Mononuclear cell (primary cell): Measurements from ENCODE around the gene ESX1. TPM values are rescaled to one million over a fixed set of nuclear protein-coding genes. Genes with fewer than 3 reads are reported as not detected.

ENCODE experiments used
- H3K27me3 ChIP-seq: 2 replicates; pipeline ENCODE4 v1.6.0; 2011; ENCODE audit warnings: low read length, control low read depth; ENCODE audit not compliant: insufficient read depth
- H3K4me1 ChIP-seq: 2 replicates; pipeline ENCODE4 v1.5.1; 2011; ENCODE audit warnings: mild to moderate bottlenecking, low read length, control low read depth; ENCODE audit not compliant: insufficient read depth
- H3K4me3 ChIP-seq: 2 replicates; pipeline ENCODE4 v1.5.1; 2011; ENCODE audit warnings: mild to moderate bottlenecking, low read length, moderate library complexity
- H3K9me3 ChIP-seq: 2 replicates; pipeline ENCODE4 v1.5.1; 2011; ENCODE audit warnings: low read depth, mild to moderate bottlenecking, control low read depth, low read length
- total RNA-seq: library from RNA; depleted of rRNA; stranded (reverse); fragments of >200 nt; gene quantifications from one replicate; pipeline ENCODE4 v1.2.3, GENCODE V29; 2012

ESX1 gene
- total RNA-seq, 1 donor, result not detected

DNA sequence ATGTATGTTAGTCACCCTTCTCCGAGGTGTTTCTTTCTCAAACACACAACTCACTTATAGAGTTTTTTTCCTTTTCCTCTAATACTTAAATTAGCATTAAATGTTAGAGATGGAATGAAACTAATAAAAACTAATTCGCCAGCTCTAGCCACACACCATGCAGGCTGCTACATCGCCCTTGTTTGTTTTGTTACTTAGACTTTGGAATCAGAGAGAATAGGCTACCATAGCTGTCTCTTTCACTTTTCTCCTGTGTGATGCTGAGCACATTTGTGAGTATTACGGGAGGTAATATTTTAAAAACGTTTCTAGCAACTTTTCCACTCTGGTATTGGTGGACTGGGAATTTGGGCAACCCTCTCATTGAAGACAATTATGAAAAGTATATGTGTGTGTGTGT is 43.5 kb downstream of the ESX1 start:
- H3K27me3 ChIP-seq, result no peaks in the 10 kb centered on the region
- no peaks in the 10 kb centered on the region for H3K4me1 ChIP-seq
- no peak overlapping the region for H3K4me3 ChIP-seq
- H3K9me3 ChIP-seq, result no peaks in the 10 kb centered on the region

DNA sequence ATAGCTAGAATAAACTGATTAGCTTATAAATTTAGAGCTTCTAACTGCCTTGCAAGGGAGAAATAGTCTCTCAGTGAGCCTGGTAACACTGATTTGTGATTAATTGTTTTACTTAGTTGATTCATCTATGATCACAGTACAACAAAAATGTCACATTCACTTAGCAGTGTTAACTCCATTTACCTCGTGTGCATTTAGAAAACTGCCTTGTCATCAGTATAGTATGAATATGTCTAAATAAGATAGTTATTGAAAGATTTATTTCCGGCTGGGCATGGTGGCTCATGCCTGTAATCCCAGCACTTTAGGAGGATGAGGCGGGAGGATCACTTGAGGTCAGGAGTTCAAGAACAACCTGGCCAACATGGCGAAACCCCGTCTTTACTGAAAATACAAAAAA is 49.2 kb downstream of the ESX1 start:
- no peaks in the 10 kb centered on the region for H3K4me1 ChIP-seq
- H3K27me3 ChIP-seq, result no peaks in the 10 kb centered on the region
- no peaks in the 10 kb centered on the region for H3K9me3 ChIP-seq
- no peak overlapping the region for H3K4me3 ChIP-seq

Other genes with a start within 250 kb of the ESX1 start
- gene H2BW1, start 241.2 kb downstream of the ESX1 start, total RNA-seq, result not detected
- gene H2BW2, start 215.0 kb downstream of the ESX1 start, total RNA-seq, result not detected
- gene TMSB15C, start 178.7 kb downstream of the ESX1 start, total RNA-seq, result 3.9 TPM
- 3.4 TPM for gene ZCCHC18, start 142.4 kb downstream of the ESX1 start, total RNA-seq
- gene SLC25A53, start 97.9 kb downstream of the ESX1 start, total RNA-seq, result 8.3 TPM
- 35.3 TPM for gene FAM199X, start 88.5 kb downstream of the ESX1 start, total RNA-seq